Measurements from ENCODE around the gene AHDC1. TPM values are rescaled to one million over a fixed set of nuclear protein-coding genes. Genes with fewer than 3 reads are reported as not detected.
A peak's percentile ranks its signal among the peaks of the same experiment; 100 is the strongest.

Gene AHDC1
- total and polyA plus RNA-seq, 2 of the 13 experiments (the other 11 are each of a cell fraction or from before 2014, with no cell fraction given): 1.0 to 2.7 TPM

GRCh38 chr1:27489973-27490741 lies 113.8 kb downstream of the AHDC1 start, which contains the start of gene WASF2 (continued):
- TF ChIP-seq, protein P1, sequence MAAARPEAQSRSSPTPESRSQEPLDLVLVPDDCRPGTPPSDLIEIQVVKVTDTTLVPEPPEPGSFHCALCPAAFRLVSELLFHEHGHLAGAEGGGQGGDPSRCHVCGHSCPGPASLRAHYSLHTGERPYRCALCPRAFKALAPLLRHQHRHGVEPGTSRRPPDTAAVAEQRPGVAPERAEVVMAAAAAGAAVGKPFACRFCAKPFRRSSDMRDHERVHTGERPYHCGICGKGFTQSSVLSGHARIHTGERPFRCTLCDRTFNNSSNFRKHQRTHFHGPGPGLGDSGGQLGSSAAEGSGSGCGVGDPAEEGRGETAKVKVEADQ (CRISPR knock-in tag; IDR thresholded peaks at IDR 0.05; ENCODE audit: borderline replicate concordance): 0 out of 2 replicates have a peak, but pooled peaks have one; percentile 57
- TF ChIP-seq MEIS2 (CRISPR knock-in tag; IDR thresholded peaks at IDR 0.05): no peak
- peak; percentile 79; the same call in 1 of the 2 replicates for TF ChIP-seq FOXJ3 (CRISPR knock-in tag; IDR thresholded peaks at IDR 0.05; ENCODE audit: borderline replicate concordance)
- TF ChIP-seq ZNF816 (CRISPR knock-in tag; IDR thresholded peaks at IDR 0.05; ENCODE audit: borderline replicate concordance): no peak
- TF ChIP-seq ZSCAN31 (CRISPR knock-in tag; IDR thresholded peaks at IDR 0.05; ENCODE audit: low read depth): 0 out of 2 replicates have a peak, but pooled peaks have one; percentile 11
- TF ChIP-seq ZNF101 (CRISPR knock-in tag; IDR thresholded peaks at IDR 0.05; ENCODE audit: borderline replicate concordance, low read depth): peak; percentile 13; the same call in 1 of the 2 replicates
- peak; percentile 66; the same call in 1 of the 2 replicates for TF ChIP-seq ZSCAN30 (CRISPR knock-in tag; IDR thresholded peaks at IDR 0.05)
- TF ChIP-seq, protein P2, sequence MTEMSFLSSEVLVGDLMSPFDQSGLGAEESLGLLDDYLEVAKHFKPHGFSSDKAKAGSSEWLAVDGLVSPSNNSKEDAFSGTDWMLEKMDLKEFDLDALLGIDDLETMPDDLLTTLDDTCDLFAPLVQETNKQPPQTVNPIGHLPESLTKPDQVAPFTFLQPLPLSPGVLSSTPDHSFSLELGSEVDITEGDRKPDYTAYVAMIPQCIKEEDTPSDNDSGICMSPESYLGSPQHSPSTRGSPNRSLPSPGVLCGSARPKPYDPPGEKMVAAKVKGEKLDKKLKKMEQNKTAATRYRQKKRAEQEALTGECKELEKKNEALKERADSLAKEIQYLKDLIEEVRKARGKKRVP (CRISPR knock-in tag; IDR thresholded peaks at IDR 0.05): peak in 1 of 2 experiments; percentile 66; a peak in 1 of 4 replicates
- TF ChIP-seq KMT2A (CRISPR knock-in tag; IDR thresholded peaks at IDR 0.05): peak; percentile 38; the same call in 1 of the 2 replicates
- peak; percentile 69 for TF ChIP-seq ZNF350 (CRISPR knock-in tag; IDR thresholded peaks at IDR 0.05; ENCODE audit: borderline replicate concordance, low read depth)
- no peak for TF ChIP-seq PAX8 (CRISPR knock-in tag; IDR thresholded peaks at IDR 0.05; ENCODE audit: borderline replicate concordance)
- no peak for TF ChIP-seq ZNF644 (CRISPR knock-in tag; IDR thresholded peaks at IDR 0.05; ENCODE audit: low read depth)
- TF ChIP-seq ZNF451 (CRISPR knock-in tag; IDR thresholded peaks at IDR 0.05): peak; percentile 59; the same call in 1 of the 2 replicates
- TF ChIP-seq NRL (CRISPR knock-in tag; IDR thresholded peaks at IDR 0.05; ENCODE audit: borderline replicate concordance): no peak
- TF ChIP-seq RAD51 (IDR thresholded peaks at IDR 0.05; ENCODE audit: borderline replicate concordance): no peak
- no peak for TF ChIP-seq ZNF326 (CRISPR knock-in tag; IDR thresholded peaks at IDR 0.05; ENCODE audit: borderline replicate concordance)
- 0 out of 2 replicates have a peak, but pooled peaks have one; percentile 21 for TF ChIP-seq ZNF609 (CRISPR knock-in tag; IDR thresholded peaks at IDR 0.05; ENCODE audit: borderline replicate concordance)
- TF ChIP-seq, protein P3, sequence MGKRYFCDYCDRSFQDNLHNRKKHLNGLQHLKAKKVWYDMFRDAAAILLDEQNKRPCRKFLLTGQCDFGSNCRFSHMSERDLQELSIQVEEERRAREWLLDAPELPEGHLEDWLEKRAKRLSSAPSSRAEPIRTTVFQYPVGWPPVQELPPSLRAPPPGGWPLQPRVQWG (CRISPR knock-in tag; IDR thresholded peaks at IDR 0.05; ENCODE audit: borderline replicate concordance, low read depth): no peak
- no peak for TF ChIP-seq ZNF235 (CRISPR knock-in tag; IDR thresholded peaks at IDR 0.05; ENCODE audit: borderline replicate concordance)
- TF ChIP-seq RBAK (CRISPR knock-in tag; IDR thresholded peaks at IDR 0.05): no peak
- no peak for TF ChIP-seq ZNF775 (CRISPR knock-in tag; IDR thresholded peaks at IDR 0.05; ENCODE audit: borderline replicate concordance)
- peak; percentile 92 for TF ChIP-seq POLR2AphosphoS5 (IDR thresholded peaks at IDR 0.05; ENCODE audit: low read depth, low read length)

Data from HepG2 (cell line).